Activated CD4-positive, alpha-beta T cell treated with anti-CD3 and anti-CD28 coated beads for 36 hours (primary cell): Measurements from ENCODE around the gene MUC7. TPM values are rescaled to one million over a fixed set of nuclear protein-coding genes. Genes with fewer than 3 reads are reported as not detected.
"Not testable (repeated sequence)": the region's sequence is repeated elsewhere in the genome, so short reads cannot be mapped to it uniquely, and the experiment has no call there.

Source experiments
- ATAC-seq: fragments of 200-7000 bp; cut with Tn5 transposase; one replicate; pipeline ENCODE4 v1.10.0; 2021; ENCODE audit warnings: mild to moderate bottlenecking, moderate library complexity
- CTCF ChIA-PET: fragments of 350-600 bp; sonication (Branson Sonifier 250); formaldehyde crosslinking; loops from one replicate; lab custom pipeline; 2021; ENCODE audit warnings: antibody characterized with exemption; lab: Charles Lee
- POLR2A ChIA-PET: fragments of 350-600 bp; sonication (Branson Sonifier 250); formaldehyde crosslinking; loops from one replicate; lab custom pipeline; 2021; ENCODE audit warnings: antibody characterized with exemption, inconsistent platforms; lab: Charles Lee
- DNase-seq: peaks from one replicate; pipeline ENCODE4 v3.0.0-alpha.2; 2020
- H3K27ac Mint-ChIP-seq: one replicate; pipeline ENCODE4 v1.8.0; 2021; ENCODE audit warnings: mixed read lengths
- H3K27me3 Mint-ChIP-seq: one replicate; pipeline ENCODE4 v1.8.0; 2021; ENCODE audit warnings: mixed read lengths
- H3K36me3 Mint-ChIP-seq: one replicate; pipeline ENCODE4 v1.8.0; 2021; ENCODE audit warnings: low read depth, mixed read lengths
- H3K4me1 Mint-ChIP-seq: one replicate; pipeline ENCODE4 v1.8.0; 2021; ENCODE audit warnings: mixed read lengths
- H3K4me3 Mint-ChIP-seq: one replicate; pipeline ENCODE4 v1.8.0; 2021; ENCODE audit warnings: mild to moderate bottlenecking, moderate library complexity, mixed read lengths
- H3K9me3 Mint-ChIP-seq: one replicate; pipeline ENCODE4 v1.8.0; 2021; ENCODE audit warnings: low read depth, mixed read lengths
- intact Hi-C, 2 experiments: fragments of 100-400 bp; cut with DNase I in 1 of 2; cut with micrococcal nuclease in 1 of 2; formaldehyde crosslinking; loops; one replicate each; pipeline versions ENCODE4 v1.14.2 to v1.15.1; 2022 to 2024; cut with DNase I, micrococcal nuclease
- total RNA-seq, 2 experiments: library from RNA; stranded (reverse); gene quantifications; one replicate each; pipeline ENCODE4 v1.2.3, GENCODE V29; 2021

MUC7 gene
- total RNA-seq, result not detected

DNA sequence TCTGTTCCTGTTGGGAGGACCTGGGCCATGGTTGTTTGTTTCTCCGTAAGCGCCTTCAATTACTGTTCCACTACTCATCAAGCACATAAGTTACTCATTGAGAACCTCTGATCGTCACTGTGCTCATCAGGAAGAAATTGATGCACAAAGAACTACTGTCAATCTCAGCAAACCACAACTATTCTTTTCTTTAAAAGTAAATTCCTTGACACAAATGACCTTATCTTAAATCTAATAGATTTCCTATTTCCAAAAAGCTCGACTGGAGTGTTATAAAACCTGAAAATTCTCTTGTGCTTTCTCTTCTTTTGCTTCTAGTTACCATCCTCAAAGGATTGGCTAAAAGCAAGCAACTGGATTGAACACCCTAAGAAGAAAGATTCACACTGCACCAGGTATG is at the start of gene MUC7:
TSS of gene MUC7 (plus strand) at position 301 of the 400 bp plus-strand sequence. CDS start 1,825 bp downstream, outside the sequence.
- intact Hi-C loops, result no loop called here
- DNase-seq (no peak), ATAC-seq (no peak)
- Mint-ChIP-seq H3K4me1 (no peaks in the 10 kb centered on the region), H3K27ac (no peak within 1 kb of the TSS), H3K4me3 (no peak within 1 kb of the TSS), H3K36me3 (no peaks in the 10 kb centered on the region), H3K9me3 (peaks cover 4% of the 10 kb centered on the region), H3K27me3 (no peaks in the 10 kb centered on the region)
- POLR2A ChIA-PET, result no interaction called here
- CTCF ChIA-PET, result no interaction called here

DNA sequence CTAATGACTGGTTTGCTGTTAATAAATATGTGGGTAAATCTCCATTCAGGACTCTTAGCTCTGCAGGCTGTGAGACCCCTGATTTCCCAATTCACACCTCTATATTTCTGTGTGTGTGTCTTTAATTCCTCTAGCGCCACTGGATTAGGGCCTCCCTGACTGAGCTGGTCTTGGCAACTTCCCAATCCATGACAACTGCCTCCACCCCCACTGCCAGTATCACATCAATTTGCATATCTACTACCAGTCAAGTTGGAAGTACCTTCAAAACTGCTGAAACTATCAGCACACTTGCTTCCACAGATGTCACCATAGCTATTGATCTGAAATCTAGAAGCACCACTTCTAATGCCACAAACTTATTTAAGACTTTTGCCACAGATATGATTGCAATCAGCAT is 46.7 kb upstream of the MUC7 start:
- Mint-ChIP-seq H3K4me1 (no peaks in the 10 kb centered on the region), H3K9me3 (no peaks in the 10 kb centered on the region), H3K27ac (no peak overlapping the region), H3K4me3 (no peak overlapping the region), H3K36me3 (no peaks in the 10 kb centered on the region), H3K27me3 (no peaks in the 10 kb centered on the region)
- intact Hi-C loops, result no loop called here
- POLR2A ChIA-PET, result no interaction called here
- ATAC-seq, result no peak
- CTCF ChIA-PET, result no interaction called here
- no peak for DNase-seq

DNA sequence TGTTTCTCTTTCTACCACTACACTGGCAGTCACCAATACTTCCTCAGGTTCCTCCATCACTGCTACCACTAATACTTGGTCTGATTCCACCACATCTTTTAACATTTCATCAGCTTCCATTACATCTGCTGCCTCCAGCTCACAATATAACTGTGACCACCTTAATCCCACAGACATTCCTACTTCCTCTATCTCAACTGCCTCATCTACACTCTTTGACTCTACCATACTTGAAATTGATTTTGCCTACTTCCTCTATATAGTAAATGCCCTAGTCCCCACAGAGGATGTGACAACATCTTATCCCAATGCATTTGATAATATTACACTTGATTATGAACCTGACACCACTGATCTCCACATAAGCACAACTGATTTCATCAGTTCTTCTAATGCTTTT is 45.2 kb upstream of the MUC7 start:
- ChIA-PET POLR2A (no interaction called here), CTCF (no interaction called here)

DNA sequence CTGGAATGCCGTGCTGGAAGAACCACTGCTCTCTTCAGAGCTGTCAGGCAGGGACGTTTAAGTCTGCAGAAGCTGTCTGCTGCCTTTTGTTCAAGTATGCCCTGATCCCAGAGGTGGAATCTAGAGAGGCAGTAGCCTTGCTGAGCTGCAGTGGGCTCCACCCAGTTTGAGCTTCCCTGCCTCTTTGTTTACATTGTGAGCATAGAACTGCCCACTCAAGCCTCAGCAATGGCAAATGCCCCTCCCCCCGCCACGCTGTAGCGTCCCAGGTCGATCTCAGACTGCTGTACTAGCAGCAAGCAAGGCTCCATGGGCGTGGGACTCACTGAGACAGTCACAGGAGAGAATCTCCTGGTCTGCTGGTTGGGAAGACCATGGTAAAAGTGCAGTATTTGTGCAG is 34.8 kb upstream of the MUC7 start:
- Mint-ChIP-seq H3K9me3 (no peaks in the 10 kb centered on the region), H3K36me3 (no peaks in the 10 kb centered on the region), H3K4me1 (no peaks in the 10 kb centered on the region), H3K4me3 (no peak overlapping the region), H3K27me3 (peaks cover 2% of the 10 kb centered on the region), H3K27ac (no peak overlapping the region)
- DNase-seq, result no peak
- ChIA-PET CTCF (no interaction called here), POLR2A (no interaction called here)
- ATAC-seq, result no peak
- intact Hi-C loops, result no loop called here

More for the DNA sequence above, 45.2 kb upstream of the MUC7 start:
- no peak overlapping the region for H3K4me3 Mint-ChIP-seq
- DNase-seq, result no peak
- H3K27me3 Mint-ChIP-seq, result no peaks in the 10 kb centered on the region
- H3K9me3 Mint-ChIP-seq, result no peaks in the 10 kb centered on the region
- no peaks in the 10 kb centered on the region for H3K36me3 Mint-ChIP-seq
- H3K27ac Mint-ChIP-seq, result no peak overlapping the region
- H3K4me1 Mint-ChIP-seq, result no peaks in the 10 kb centered on the region
- intact Hi-C loops, result no loop called here
- no peak for ATAC-seq

DNA sequence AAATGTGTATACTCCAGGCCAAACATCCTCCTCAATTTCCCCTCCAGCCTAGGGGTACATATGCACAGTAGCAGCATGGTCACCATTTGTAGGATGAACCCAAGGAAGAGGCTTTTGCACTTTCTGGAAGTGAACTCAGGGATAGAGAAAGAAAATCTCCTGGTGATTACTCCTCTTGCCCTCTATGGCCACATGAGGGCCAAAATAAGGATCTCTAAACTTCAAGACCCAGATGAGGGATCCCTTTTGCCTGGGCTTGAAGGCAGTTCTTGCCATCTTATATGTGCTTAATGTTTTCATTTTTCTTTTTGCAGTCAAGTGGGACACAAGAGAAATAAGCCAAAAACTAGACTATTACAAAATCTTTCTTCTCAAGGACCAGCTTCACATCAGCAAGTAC is 29.5 kb upstream of the MUC7 start:
- no peaks in the 10 kb centered on the region for H3K9me3 Mint-ChIP-seq
- H3K36me3 Mint-ChIP-seq, result no peaks in the 10 kb centered on the region
- peaks cover 2% of the 10 kb centered on the region for H3K27me3 Mint-ChIP-seq
- no peak for DNase-seq
- ChIA-PET POLR2A (no interaction called here), CTCF (no interaction called here)
- intact Hi-C loops, result no loop called here
- no peak for ATAC-seq
- no peak overlapping the region for H3K4me3 Mint-ChIP-seq
- H3K27ac Mint-ChIP-seq, result no peak overlapping the region
- H3K4me1 Mint-ChIP-seq, result no peaks in the 10 kb centered on the region

DNA sequence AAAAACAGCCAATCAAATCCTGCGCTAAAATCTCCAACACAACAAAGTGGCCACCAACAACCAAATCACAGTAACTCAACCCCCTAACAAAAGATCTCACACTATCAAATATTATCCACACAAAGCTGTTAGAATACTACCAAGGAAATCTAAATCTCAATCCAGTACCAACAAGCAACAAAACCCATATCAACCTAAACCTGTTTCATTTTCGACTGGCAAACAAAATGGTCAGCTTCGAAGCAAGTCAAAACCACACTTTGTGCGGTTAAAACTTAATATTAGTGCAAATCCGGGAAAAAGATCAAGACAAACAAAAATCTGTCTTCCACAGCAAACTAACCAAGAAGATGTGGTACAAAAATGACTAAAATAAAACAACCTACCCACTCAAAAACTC is 28.7 kb upstream of the MUC7 start:
- ChIA-PET CTCF (no interaction called here), POLR2A (no interaction called here)
- no peaks in the 10 kb centered on the region for H3K4me1 Mint-ChIP-seq
- H3K36me3 Mint-ChIP-seq, result no peaks in the 10 kb centered on the region
- no peak overlapping the region for H3K27ac Mint-ChIP-seq
- no peaks in the 10 kb centered on the region for H3K9me3 Mint-ChIP-seq
- no peak overlapping the region for H3K4me3 Mint-ChIP-seq
- DNase-seq (no peak), ATAC-seq (no peak)
- intact Hi-C loops, result no loop called here
- H3K27me3 Mint-ChIP-seq, result peaks cover 2% of the 10 kb centered on the region

DNA sequence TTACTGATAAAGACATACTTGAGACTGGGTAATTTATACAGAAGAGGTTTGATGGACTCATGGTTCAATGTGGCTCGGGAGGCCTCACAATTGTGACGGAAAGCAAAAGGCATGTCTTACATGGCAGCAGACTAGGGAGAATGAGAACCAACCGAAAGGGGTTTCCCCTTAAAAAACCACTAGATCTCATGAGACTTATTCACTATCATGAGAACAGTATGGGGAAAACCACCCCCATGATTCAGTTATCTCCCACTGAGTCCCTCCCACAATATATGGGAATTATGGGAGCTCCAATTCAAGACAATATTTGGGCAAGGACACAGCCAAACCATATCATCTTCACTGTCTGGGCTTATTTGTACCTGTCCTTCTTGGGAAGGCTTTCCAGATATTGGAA is 22.8 kb upstream of the MUC7 start:
- no peak overlapping the region for H3K4me3 Mint-ChIP-seq

DNA sequence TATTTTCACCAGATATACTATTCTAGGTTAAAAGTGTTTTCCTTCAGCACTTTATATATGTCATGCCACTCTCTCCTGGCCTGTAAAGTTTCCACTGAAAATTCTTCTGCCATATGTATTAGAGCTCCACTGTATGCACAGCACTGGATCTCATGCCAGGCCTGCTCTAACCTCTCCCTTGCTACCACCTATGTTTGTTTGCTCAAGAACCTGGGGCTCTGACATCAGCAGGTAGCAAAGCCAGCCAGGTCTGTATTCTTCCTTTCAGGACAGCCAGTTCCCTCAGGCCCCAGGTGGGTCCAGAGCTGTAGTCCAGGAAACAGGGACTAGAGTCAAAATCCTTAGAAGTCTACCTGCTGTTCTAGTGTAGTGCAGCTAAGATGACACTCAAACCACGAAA is 19.1 kb upstream of the MUC7 start:
- Mint-ChIP-seq H3K4me3 (no peak overlapping the region), H3K9me3 (no peaks in the 10 kb centered on the region), H3K27ac (no peak overlapping the region), H3K36me3 (no peaks in the 10 kb centered on the region), H3K27me3 (peaks cover 4% of the 10 kb centered on the region), H3K4me1 (no peaks in the 10 kb centered on the region)
- DNase-seq, result no peak
- ATAC-seq, result no peak
- CTCF ChIA-PET, result no interaction called here
- POLR2A ChIA-PET, result no interaction called here
- intact Hi-C loops, result no loop called here

More for the DNA sequence above, 22.8 kb upstream of the MUC7 start:
- Mint-ChIP-seq H3K36me3 (no peaks in the 10 kb centered on the region), H3K4me1 (no peaks in the 10 kb centered on the region), H3K9me3 (no peaks in the 10 kb centered on the region), H3K27me3 (no peaks in the 10 kb centered on the region), H3K27ac (no peak overlapping the region)
- CTCF ChIA-PET, result no interaction called here
- DNase-seq (no peak), ATAC-seq (no peak)
- intact Hi-C loops, result no loop called here
- POLR2A ChIA-PET, result no interaction called here

DNA sequence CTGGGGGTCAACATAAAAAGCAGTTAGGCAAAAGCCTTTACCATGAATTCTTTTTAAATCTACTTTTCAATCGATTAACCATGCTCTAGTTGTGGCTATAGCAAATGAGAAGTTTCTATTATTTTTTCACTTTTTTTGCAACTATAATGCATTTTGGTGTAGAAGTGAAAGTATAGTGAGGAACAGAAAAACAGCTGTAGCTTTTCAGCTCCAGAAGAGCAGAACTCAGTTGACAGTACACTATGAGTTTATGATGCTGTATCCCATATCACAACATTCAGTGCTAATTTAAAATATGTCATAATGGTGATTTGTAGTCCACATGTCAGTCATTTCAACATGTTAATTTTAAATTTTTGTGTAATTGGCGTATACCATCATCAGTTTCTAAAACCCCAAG is 8.7 kb upstream of the MUC7 start:
- Mint-ChIP-seq H3K4me3 (no peak overlapping the region), H3K4me1 (no peaks in the 10 kb centered on the region), H3K36me3 (no peaks in the 10 kb centered on the region), H3K9me3 (peaks cover 4% of the 10 kb centered on the region), H3K27ac (no peak overlapping the region), H3K27me3 (no peaks in the 10 kb centered on the region)
- ATAC-seq (no peak), DNase-seq (no peak)
- ChIA-PET POLR2A (no interaction called here), CTCF (interaction anchor here (0.9 kb wide), 1 partner anchor 19 kb away, joined by 3 read pairs; no protein-coding TSS in a partner anchor)
- intact Hi-C loops, result no loop called here

DNA sequence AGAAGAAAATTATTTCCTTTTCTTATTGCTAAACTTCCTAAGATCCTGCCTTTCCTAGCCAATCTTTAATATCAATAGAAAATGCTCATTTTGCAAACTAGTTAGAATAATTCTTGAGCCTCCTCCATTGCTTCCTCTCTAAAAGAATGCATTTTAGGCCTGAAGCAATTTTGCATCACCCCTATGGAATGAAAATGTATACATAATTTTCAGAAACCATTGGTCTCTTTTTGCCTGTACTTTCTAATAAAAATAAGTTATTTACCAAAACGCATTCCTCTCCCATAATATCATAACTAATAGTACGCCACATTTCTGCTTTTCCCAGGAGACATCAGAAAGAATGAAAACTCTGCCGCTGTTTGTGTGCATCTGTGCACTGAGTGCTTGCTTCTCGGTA is 1.7 kb downstream of the MUC7 start:
- no peak overlapping the region for H3K27ac Mint-ChIP-seq
- intact Hi-C loops, result no loop called here
- no peak for ATAC-seq

DNA sequence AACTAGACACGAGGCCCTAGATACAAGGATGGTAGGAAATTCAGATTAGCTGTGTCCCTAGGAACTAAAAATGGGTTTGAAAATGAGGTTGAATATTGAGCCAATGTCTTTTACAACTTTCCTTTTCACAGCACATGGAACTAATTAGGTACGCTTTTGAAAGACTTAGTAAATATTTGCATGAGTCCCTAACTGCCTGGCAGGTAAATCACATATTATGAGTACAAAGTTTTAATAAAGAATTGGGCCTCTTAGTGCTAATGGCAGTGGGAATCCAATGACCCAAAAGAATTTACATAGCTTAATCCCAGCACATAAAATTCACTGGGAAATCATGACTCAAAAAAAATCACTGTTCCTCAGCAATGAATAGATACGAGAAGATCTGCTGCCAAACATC is 16.8 kb downstream of the MUC7 start:
- H3K36me3 Mint-ChIP-seq, result no peaks in the 10 kb centered on the region
- ChIA-PET CTCF (no interaction called here), POLR2A (no interaction called here)
- no peaks in the 10 kb centered on the region for H3K4me1 Mint-ChIP-seq
- H3K27me3 Mint-ChIP-seq, result peaks cover 2% of the 10 kb centered on the region
- no peak overlapping the region for H3K27ac Mint-ChIP-seq
- DNase-seq (no peak), ATAC-seq (no peak)
- H3K4me3 Mint-ChIP-seq, result no peak overlapping the region
- no peaks in the 10 kb centered on the region for H3K9me3 Mint-ChIP-seq
- intact Hi-C loops, result no loop called here

More for the DNA sequence above, 1.7 kb downstream of the MUC7 start:
- no peak overlapping the region for H3K4me3 Mint-ChIP-seq
- ChIA-PET POLR2A (no interaction called here), CTCF (no interaction called here)
- H3K4me1 Mint-ChIP-seq, result no peaks in the 10 kb centered on the region
- DNase-seq, result no peak
- peaks cover 3% of the 10 kb centered on the region for H3K9me3 Mint-ChIP-seq
- no peaks in the 10 kb centered on the region for H3K36me3 Mint-ChIP-seq
- H3K27me3 Mint-ChIP-seq, result no peaks in the 10 kb centered on the region

DNA sequence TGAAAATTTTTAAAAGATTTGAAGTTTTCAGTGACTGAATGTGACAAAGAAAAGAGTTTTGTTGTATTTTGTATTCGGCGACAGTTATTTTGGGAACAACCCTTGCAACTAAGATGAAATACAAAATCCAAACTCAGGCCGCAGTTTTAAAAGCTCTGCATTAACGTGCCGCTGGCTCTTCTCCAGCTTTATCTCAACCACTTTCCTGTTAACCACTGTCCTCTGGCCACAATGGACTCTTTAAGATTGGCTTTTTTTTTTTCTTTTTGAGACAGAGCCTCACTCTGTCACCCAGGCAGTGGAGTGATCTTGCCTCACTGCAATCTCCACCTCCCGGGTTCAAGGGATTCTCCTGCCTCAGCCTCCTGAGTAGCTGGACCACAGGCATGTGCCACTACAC is 24.2 kb downstream of the MUC7 start:
- ChIA-PET POLR2A (no interaction called here), CTCF (no interaction called here)
- ATAC-seq (no peak), DNase-seq (no peak)
- H3K9me3 Mint-ChIP-seq, result no peaks in the 10 kb centered on the region
- H3K36me3 Mint-ChIP-seq, result no peaks in the 10 kb centered on the region
- no peak overlapping the region for H3K4me3 Mint-ChIP-seq
- peaks cover 8% of the 10 kb centered on the region for H3K27me3 Mint-ChIP-seq
- no peaks in the 10 kb centered on the region for H3K4me1 Mint-ChIP-seq
- intact Hi-C loops, result no loop called here
- H3K27ac Mint-ChIP-seq, result no peak overlapping the region

DNA sequence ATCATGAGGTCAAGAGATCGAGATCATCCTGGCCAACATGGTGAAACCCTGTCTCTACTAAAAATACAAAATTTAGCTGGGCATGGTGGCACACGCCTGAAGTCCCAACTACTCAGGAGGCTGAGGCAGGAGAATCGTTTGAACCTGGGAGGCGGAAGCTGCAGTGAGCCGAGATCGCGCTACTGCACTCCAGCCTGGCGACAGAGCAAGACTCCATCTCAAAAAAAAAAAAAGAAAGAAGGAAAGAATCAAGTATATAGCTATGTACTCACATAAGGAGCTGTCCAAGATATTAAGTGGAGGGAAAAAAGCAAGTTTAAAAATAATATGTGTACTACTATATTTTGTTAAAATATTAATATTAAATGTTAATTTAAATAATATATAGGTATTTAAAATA is 29.8 kb downstream of the MUC7 start:
- H3K27ac Mint-ChIP-seq, H3K4me1 Mint-ChIP-seq, ATAC-seq, H3K9me3 Mint-ChIP-seq, POLR2A ChIA-PET, DNase-seq, H3K27me3 Mint-ChIP-seq, H3K4me3 Mint-ChIP-seq, H3K36me3 Mint-ChIP-seq: not testable (repeated sequence)
- CTCF ChIA-PET, result interaction anchor here (1.2 kb wide), 1 partner anchor 10 kb away, joined by 3 read pairs; no protein-coding TSS in a partner anchor
- intact Hi-C loops, result loop anchor here in 1 of 2 experiments (10.0 kb wide), 1 partner anchor 607 kb away; no protein-coding TSS in a partner anchor
